OCI-LY3 (cell line): ENCODE measurements around the gene SLC5A11.

ENCODE experiments used
- EZH2phosphoT487 ChIP-seq: fragments of 200-600 bp; shearing (Covaris generic); IDR thresholded peaks from 2 replicates; pipeline ENCODE4 v1.6.1; 2018; ENCODE audit warnings: antibody characterized with exemption, mixed run types, low read depth
- TF ChIP-seq, protein P1 (sequence below): fragments of 200-600, 300-600 bp; sonication (generic); IDR thresholded peaks from 2 replicates; pipeline ENCODE4 v1.5.1; 2014; ENCODE audit warnings: antibody characterized with exemption, low read length, low read depth

DNA sequence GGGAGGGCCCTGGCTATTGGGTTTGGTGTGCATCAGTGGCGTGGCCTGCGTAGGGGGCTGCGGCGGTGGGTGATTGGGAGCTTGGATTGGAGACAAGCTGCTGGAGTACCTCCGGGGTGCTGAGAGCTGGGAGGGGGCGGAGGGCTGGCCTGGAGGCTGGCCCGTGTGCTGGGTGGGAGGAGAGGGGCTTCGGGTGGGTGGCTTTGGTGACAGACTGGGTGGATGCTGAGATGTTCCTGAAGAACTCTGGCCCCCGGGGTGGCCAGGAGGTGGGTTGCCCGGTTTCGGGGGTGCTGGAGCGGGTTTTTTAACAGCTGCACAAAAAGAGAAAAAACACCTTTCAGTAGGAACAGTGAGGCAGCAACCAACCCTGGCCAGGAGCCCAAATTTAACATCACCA, 85.3 kb downstream of the SLC5A11 start:
- TF ChIP-seq, protein P1, sequence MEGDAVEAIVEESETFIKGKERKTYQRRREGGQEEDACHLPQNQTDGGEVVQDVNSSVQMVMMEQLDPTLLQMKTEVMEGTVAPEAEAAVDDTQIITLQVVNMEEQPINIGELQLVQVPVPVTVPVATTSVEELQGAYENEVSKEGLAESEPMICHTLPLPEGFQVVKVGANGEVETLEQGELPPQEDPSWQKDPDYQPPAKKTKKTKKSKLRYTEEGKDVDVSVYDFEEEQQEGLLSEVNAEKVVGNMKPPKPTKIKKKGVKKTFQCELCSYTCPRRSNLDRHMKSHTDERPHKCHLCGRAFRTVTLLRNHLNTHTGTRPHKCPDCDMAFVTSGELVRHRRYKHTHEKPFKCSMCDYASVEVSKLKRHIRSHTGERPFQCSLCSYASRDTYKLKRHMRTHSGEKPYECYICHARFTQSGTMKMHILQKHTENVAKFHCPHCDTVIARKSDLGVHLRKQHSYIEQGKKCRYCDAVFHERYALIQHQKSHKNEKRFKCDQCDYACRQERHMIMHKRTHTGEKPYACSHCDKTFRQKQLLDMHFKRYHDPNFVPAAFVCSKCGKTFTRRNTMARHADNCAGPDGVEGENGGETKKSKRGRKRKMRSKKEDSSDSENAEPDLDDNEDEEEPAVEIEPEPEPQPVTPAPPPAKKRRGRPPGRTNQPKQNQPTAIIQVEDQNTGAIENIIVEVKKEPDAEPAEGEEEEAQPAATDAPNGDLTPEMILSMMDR, result no peak
- no peak for TF ChIP-seq EZH2phosphoT487
